SJSA1 (cell line): ENCODE results near the gene ZNF606. TPM values are rescaled to one million over a fixed set of nuclear protein-coding genes. Genes with fewer than 3 reads are reported as not detected.
A peak's percentile ranks its signal among the peaks of the same experiment; 100 is the strongest.
"Not testable (repeated sequence)": the region's sequence is repeated elsewhere in the genome, so short reads cannot be mapped to it uniquely, and the experiment has no call there.

Source experiments
- DNase-seq, 2 experiments: peaks; one replicate each; pipeline ENCODE4 v3.0.0-alpha.2; 2015 to 2020; ENCODE audit warnings: low spot score in 2 of 2, low read depth in 1 of 2
- H3K27ac ChIP-seq: fragments of 250-450 bp; sonication (Bioruptor Pico); 2 replicates; pipeline ENCODE4 v1.5.1; 2020; ENCODE audit warnings: mild to moderate bottlenecking, moderate library complexity
- H3K27me3 ChIP-seq: fragments of 250-450 bp; sonication (Bioruptor Pico); replicated peaks from 2 replicates; pipeline ENCODE4 v1.5.1; 2020; ENCODE audit warnings: mild to moderate bottlenecking, moderate library complexity
- H3K36me3 ChIP-seq: fragments of 250-450 bp; sonication (Bioruptor Pico); 2 replicates; pipeline ENCODE4 v1.5.1; 2020; ENCODE audit warnings: mild to moderate bottlenecking
- H3K4me1 ChIP-seq: fragments of 250-450 bp; sonication (Bioruptor Pico); replicated peaks from 2 replicates; pipeline ENCODE4 v1.6.1; 2021; ENCODE audit warnings: mild to moderate bottlenecking
- H3K4me3 ChIP-seq: fragments of 250-450 bp; sonication (Bioruptor Pico); 2 replicates; pipeline ENCODE4 v1.5.1; 2020; ENCODE audit warnings: mild to moderate bottlenecking
- H3K9me3 ChIP-seq: fragments of 250-450 bp; sonication (Bioruptor Pico); replicated peaks from 2 replicates; pipeline ENCODE4 v1.5.1; 2020; ENCODE audit warnings: mild to moderate bottlenecking
- total RNA-seq: library from RNA; depleted of rRNA; stranded (reverse); fragments of >200 nt; shearing (Covaris generic); gene quantifications from 2 replicates; pipeline ENCODE4 v1.2.3, GENCODE V29; 2014

ZNF606 gene
- total RNA-seq, 1 experiment from 2014 or later = 13.1 TPM

- no peak overlapping the region for H3K4me3 ChIP-seq
- no peaks in the 10 kb centered on the region for H3K27me3 ChIP-seq
Observed at GRCh38 chr19:58034477-58034793, 31.8 kb upstream of the ZNF606 start.

GRCh38 chr19:58033741-58034476 lies 31.3 kb upstream of the ZNF606 start, which contains the start of gene ZSCAN1:
ZSCAN1 (plus strand) TSS chr19:58034025; CDS start chr19:58037837, 3,812 bp downstream.
- Histone ChIP-seq H3K27ac (no peak within 1 kb of the TSS), H3K4me3 (no peak within 1 kb of the TSS), H3K9me3 (peaks cover 14% of the 10 kb centered on the region), H3K27me3 (no peaks in the 10 kb centered on the region), H3K4me1 (no peaks in the 10 kb centered on the region), H3K36me3 (no peaks in the 10 kb centered on the region)
- no peak for DNase-seq

More at GRCh38 chr19:58034477-58034793, 31.8 kb upstream of the ZNF606 start:
- no peaks in the 10 kb centered on the region for H3K36me3 ChIP-seq
- no peaks in the 10 kb centered on the region for H3K4me1 ChIP-seq
- no peak for DNase-seq
- H3K9me3 ChIP-seq = peaks cover 19% of the 10 kb centered on the region
- no peak overlapping the region for H3K27ac ChIP-seq

- H3K36me3 ChIP-seq = no peaks in the 10 kb centered on the region
- no peak overlapping the region for H3K4me3 ChIP-seq
- DNase-seq = no peak
- H3K27ac ChIP-seq = no peak overlapping the region
- no peaks in the 10 kb centered on the region for H3K4me1 ChIP-seq
- peaks cover 10% of the 10 kb centered on the region for H3K9me3 ChIP-seq
- H3K27me3 ChIP-seq = no peaks in the 10 kb centered on the region
Observed at GRCh38 chr19:58024661-58025060, 22.0 kb upstream of the ZNF606 start.

GRCh38 chr19:58022283-58022660 lies 19.7 kb upstream of the ZNF606 start:
- H3K4me1 ChIP-seq = no peaks in the 10 kb centered on the region
- H3K9me3 ChIP-seq = peaks cover 8% of the 10 kb centered on the region; the same call in 1 of the 2 replicates
- no peaks in the 10 kb centered on the region for H3K36me3 ChIP-seq
- H3K4me3 ChIP-seq = no peak overlapping the region
- no peak for DNase-seq
- H3K27ac ChIP-seq = no peak overlapping the region
- no peaks in the 10 kb centered on the region for H3K27me3 ChIP-seq

- H3K4me1 ChIP-seq = no peaks in the 10 kb centered on the region
- H3K4me3 ChIP-seq = no peak overlapping the region
- no peak for DNase-seq
- peaks cover 8% of the 10 kb centered on the region; the same call in 1 of the 2 replicates for H3K9me3 ChIP-seq
- H3K27ac ChIP-seq = no peak overlapping the region
- no peaks in the 10 kb centered on the region for H3K27me3 ChIP-seq
- no peaks in the 10 kb centered on the region for H3K36me3 ChIP-seq
Observed at GRCh38 chr19:58021541-58022282, 19.1 kb upstream of the ZNF606 start.

- no peak for DNase-seq
- H3K36me3 ChIP-seq = no peaks in the 10 kb centered on the region
- H3K27me3 ChIP-seq = no peaks in the 10 kb centered on the region
- H3K27ac ChIP-seq = no peak overlapping the region
- H3K4me1 ChIP-seq = no peaks in the 10 kb centered on the region
- H3K4me3 ChIP-seq = no peak overlapping the region
- H3K9me3 ChIP-seq = peaks cover 8% of the 10 kb centered on the region; the same call in 1 of the 2 replicates
Observed at GRCh38 chr19:58020129-58020528, 17.5 kb upstream of the ZNF606 start.

GRCh38 chr19:58014141-58014540 lies 11.5 kb upstream of the ZNF606 start:
- Histone ChIP-seq H3K4me3 (no peak overlapping the region), H3K27ac (no peak overlapping the region), H3K4me1 (no peaks in the 10 kb centered on the region), H3K27me3 (no peaks in the 10 kb centered on the region), H3K36me3 (no peaks in the 10 kb centered on the region), H3K9me3 (peaks cover 14% of the 10 kb centered on the region)
- DNase-seq = no peak

- no peak overlapping the region for H3K27ac ChIP-seq
- H3K27me3 ChIP-seq = no peaks in the 10 kb centered on the region
- H3K36me3 ChIP-seq = 0 out of 2 replicates have a peak, but pooled peaks cover 6% of the 10 kb centered on the region
- peaks cover 16% of the 10 kb centered on the region for H3K9me3 ChIP-seq
- H3K4me3 ChIP-seq = no peak overlapping the region
- H3K4me1 ChIP-seq = no peaks in the 10 kb centered on the region
- no peak for DNase-seq
Observed at GRCh38 chr19:58010507-58010906, 7.9 kb upstream of the ZNF606 start.

GRCh38 chr19:58009666-58010301 lies 7.2 kb upstream of the ZNF606 start:
- H3K27me3 ChIP-seq = no peaks in the 10 kb centered on the region
- DNase-seq = no peak
- 0 out of 2 replicates have a peak, but pooled peaks cover 6% of the 10 kb centered on the region for H3K36me3 ChIP-seq
- H3K27ac ChIP-seq = no peak overlapping the region
- H3K9me3 ChIP-seq = peaks cover 16% of the 10 kb centered on the region
- no peaks in the 10 kb centered on the region for H3K4me1 ChIP-seq
- H3K4me3 ChIP-seq = no peak overlapping the region

- peaks cover 16% of the 10 kb centered on the region for H3K9me3 ChIP-seq
Observed at GRCh38 chr19:58009301-58009665, 6.7 kb upstream of the ZNF606 start.

GRCh38 chr19:58008877-58009276 lies 6.3 kb upstream of the ZNF606 start:
- not testable (repeated sequence) for H3K27ac ChIP-seq, H3K36me3 ChIP-seq, H3K4me3 ChIP-seq, DNase-seq, H3K27me3 ChIP-seq, H3K4me1 ChIP-seq
- H3K9me3 ChIP-seq = peaks cover 18% of the 10 kb centered on the region

More at GRCh38 chr19:58009301-58009665, 6.7 kb upstream of the ZNF606 start:
- Histone ChIP-seq H3K4me3 (no peak overlapping the region), H3K27me3 (no peaks in the 10 kb centered on the region), H3K27ac (no peak overlapping the region), H3K36me3 (0 out of 2 replicates have a peak, but pooled peaks cover 6% of the 10 kb centered on the region), H3K4me1 (no peaks in the 10 kb centered on the region)
- DNase-seq = no peak

GRCh38 chr19:58007285-58007684 lies 4.7 kb upstream of the ZNF606 start:
- Histone ChIP-seq H3K27me3 (no peaks in the 10 kb centered on the region), H3K9me3 (peaks cover 22% of the 10 kb centered on the region), H3K27ac (no peak overlapping the region), H3K4me1 (peaks cover 5% of the 10 kb centered on the region), H3K36me3 (peaks cover 20% of the 10 kb centered on the region), H3K4me3 (no peak overlapping the region)
- no peak for DNase-seq

- Histone ChIP-seq H3K36me3 (peaks cover 58% of the 10 kb centered on the region), H3K4me3 (peak overlapping the region; percentile 81), H3K4me1 (peaks cover 5% of the 10 kb centered on the region), H3K9me3 (peaks cover 25% of the 10 kb centered on the region), H3K27ac (no peak overlapping the region), H3K27me3 (no peaks in the 10 kb centered on the region)
- DNase-seq = no peak
Observed at GRCh38 chr19:58003174-58003828, 681 bp upstream of the ZNF606 start.
